Loucy (cell line): ENCODE measurements around the gene PRR7.

ENCODE experiments used
- H2AFZ ChIP-seq: fragments of 200-600 bp; sonication (generic); 2 replicates; pipeline ENCODE4 v1.6.0; 2016; ENCODE audit warnings: antibody characterized with exemption, mild to moderate bottlenecking, low read length, moderate library complexity
- H3F3A ChIP-seq: fragments of 200-600 bp; 2 replicates; pipeline ENCODE4 v1.6.0; 2016; ENCODE audit warnings: antibody characterized with exemption, low read depth, mild to moderate bottlenecking
- H3K27me3 ChIP-seq: fragments of 200-600 bp; sonication (generic); 2 replicates; pipeline ENCODE4 v1.6.1; 2014; ENCODE audit warnings: low read length, mild to moderate bottlenecking; ENCODE audit not compliant: insufficient read depth, poor library complexity, severe bottlenecking
- H3K36me3 ChIP-seq: fragments of 200-600 bp; sonication (generic); 2 replicates; pipeline ENCODE4 v1.6.1; 2016; ENCODE audit warnings: low read length; ENCODE audit not compliant: insufficient read depth
- H3K4me1 ChIP-seq: fragments of 200-600 bp; sonication (generic); 2 replicates; pipeline ENCODE4 v1.5.1; 2014; ENCODE audit warnings: low read length, mild to moderate bottlenecking; ENCODE audit not compliant: insufficient read depth, poor library complexity, severe bottlenecking
- H3K4me2 ChIP-seq: fragments of 200-600 bp; sonication (generic); 2 replicates; pipeline ENCODE4 v1.6.0; 2014; ENCODE audit warnings: antibody characterized with exemption, low read length, low read depth, mild to moderate bottlenecking; ENCODE audit not compliant: poor library complexity, severe bottlenecking
- H3K4me3 ChIP-seq: fragments of 200-600 bp; sonication (generic); 2 replicates; pipeline ENCODE4 v1.5.1; 2014; ENCODE audit warnings: low read length, mild to moderate bottlenecking, mixed read lengths; ENCODE audit not compliant: poor library complexity, severe bottlenecking
- H3K79me2 ChIP-seq: fragments of 200-600 bp; sonication (generic); 2 replicates; pipeline ENCODE4 v1.6.1; 2014; ENCODE audit warnings: low read length; ENCODE audit not compliant: insufficient read depth
- H3K9ac ChIP-seq: fragments of 200-600 bp; sonication (generic); 2 replicates; pipeline ENCODE4 v1.6.0; 2014; ENCODE audit warnings: mild to moderate bottlenecking, low read depth, low read length, moderate library complexity; ENCODE audit not compliant: poor library complexity, severe bottlenecking
- H3K9me2 ChIP-seq: fragments of 200-600 bp; sonication (generic); replicated peaks from 2 replicates; pipeline ENCODE4 v1.6.1; 2016; ENCODE audit warnings: low read depth, low read length, mixed read lengths
- H3K9me3 ChIP-seq: fragments of 200-600 bp; sonication (generic); 2 replicates; pipeline ENCODE4 v1.6.1; 2014; ENCODE audit warnings: mild to moderate bottlenecking, antibody characterized with exemption, low read length, low read depth; ENCODE audit not compliant: insufficient read depth
- H4K20me1 ChIP-seq: fragments of 200-600 bp; sonication (generic); 2 replicates; pipeline ENCODE4 v1.6.0; 2014; ENCODE audit warnings: antibody characterized with exemption, low read length, mild to moderate bottlenecking; ENCODE audit not compliant: insufficient read depth, poor library complexity, severe bottlenecking
- CTCF ChIP-seq: fragments of 200-600 bp; sonication (generic); conservative IDR thresholded peaks from 2 replicates; pipeline ENCODE4 v1.5.1; 2014; ENCODE audit warnings: mild to moderate bottlenecking, antibody characterized with exemption, low read length
- EZH2phosphoT487 ChIP-seq: fragments of 200-600 bp; IDR thresholded peaks from 2 replicates; pipeline ENCODE4 v1.6.1; 2018; ENCODE audit warnings: antibody characterized with exemption, mild to moderate bottlenecking, moderate library complexity, borderline replicate concordance

Gene PRR7

GRCh38 chr5:177404641-177405179, 41.9 kb upstream of the PRR7 start:
- H3K9me3 ChIP-seq: no peaks in the 10 kb centered on the region
- H4K20me1 ChIP-seq: no peaks in the 10 kb centered on the region
- peak overlapping the region; percentile 67 for H3K4me3 ChIP-seq
- peak overlapping the region; percentile 85 for H3K9ac ChIP-seq
- H2AFZ ChIP-seq: peak overlapping the region; percentile 66
- no peaks in the 10 kb centered on the region for H3K36me3 ChIP-seq
- H3K4me1 ChIP-seq: peaks cover 21% of the 10 kb centered on the region
- no peaks in the 10 kb centered on the region for H3F3A ChIP-seq
- no peak for TF ChIP-seq EZH2phosphoT487
- no peak for TF ChIP-seq CTCF
- no peaks in the 10 kb centered on the region for H3K9me2 ChIP-seq
- peak overlapping the region; percentile 79 for H3K4me2 ChIP-seq
- no peaks in the 10 kb centered on the region for H3K27me3 ChIP-seq
- no peaks in the 10 kb centered on the region for H3K79me2 ChIP-seq

- H2AFZ ChIP-seq: no peak overlapping the region
- peak overlapping the region; percentile 85 for H3K9ac ChIP-seq
- no peaks in the 10 kb centered on the region for H3K9me3 ChIP-seq
- H3K79me2 ChIP-seq: no peaks in the 10 kb centered on the region
- no peaks in the 10 kb centered on the region for H3K27me3 ChIP-seq
- peak overlapping the region; percentile 79 for H3K4me2 ChIP-seq
- TF ChIP-seq EZH2phosphoT487 (no peak), CTCF (no peak)
- peaks cover 21% of the 10 kb centered on the region for H3K4me1 ChIP-seq
- no peaks in the 10 kb centered on the region for H3F3A ChIP-seq
- H3K36me3 ChIP-seq: no peaks in the 10 kb centered on the region
- peak overlapping the region; percentile 67 for H3K4me3 ChIP-seq
- H4K20me1 ChIP-seq: no peaks in the 10 kb centered on the region
- H3K9me2 ChIP-seq: no peaks in the 10 kb centered on the region
Measured at GRCh38 chr5:177405312-177405711, 41.3 kb upstream of the PRR7 start.

GRCh38 chr5:177405805-177406204, 40.8 kb upstream of the PRR7 start:
- Histone ChIP-seq H3K9ac (peak overlapping the region; percentile 85), H3K9me2 (no peaks in the 10 kb centered on the region), H4K20me1 (no peaks in the 10 kb centered on the region), H3K79me2 (no peaks in the 10 kb centered on the region), H3K36me3 (no peaks in the 10 kb centered on the region), H2AFZ (no peak overlapping the region), H3K27me3 (no peaks in the 10 kb centered on the region), H3K9me3 (no peaks in the 10 kb centered on the region), H3K4me2 (peak overlapping the region; percentile 79), H3F3A (no peaks in the 10 kb centered on the region), H3K4me1 (peaks cover 25% of the 10 kb centered on the region), H3K4me3 (peak overlapping the region; percentile 67)
- TF ChIP-seq CTCF (no peak), EZH2phosphoT487 (no peak)
